VCaP (cell line): ENCODE results near the gene KIF7.

ENCODE experiments used
- H3K27ac ChIP-seq: fragments of 450-650 bp; 2 replicates; pipeline ENCODE4 v1.5.1; 2017
- CTCF ChIP-seq: fragments of 450-650 bp; conservative IDR thresholded peaks from 2 replicates; pipeline ENCODE4 v1.5.1; 2017; ENCODE audit warnings: mild to moderate bottlenecking, moderate library complexity

Gene KIF7

DNA sequence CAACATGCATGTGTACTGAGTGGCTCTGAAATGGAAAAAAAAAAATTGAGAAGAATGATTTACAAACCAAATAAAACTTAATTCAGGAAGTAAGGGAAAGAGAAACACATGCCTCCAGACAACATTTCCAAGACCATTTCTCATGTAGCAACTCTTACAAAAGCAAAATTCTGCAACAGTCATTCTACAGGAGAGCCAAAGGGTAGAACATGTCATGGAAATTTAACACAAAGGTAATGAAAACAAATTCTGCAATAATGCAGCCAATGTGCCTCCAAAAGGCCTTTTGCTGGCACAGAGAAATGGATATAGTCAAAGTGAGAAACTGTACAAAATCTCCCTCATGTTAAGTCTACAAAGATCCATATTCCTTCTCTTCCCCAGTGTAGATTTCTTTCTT lies 31.3 kb upstream of the KIF7 start:
- peak overlapping the region; percentile 82 for H3K27ac ChIP-seq
- no peak for TF ChIP-seq CTCF

DNA sequence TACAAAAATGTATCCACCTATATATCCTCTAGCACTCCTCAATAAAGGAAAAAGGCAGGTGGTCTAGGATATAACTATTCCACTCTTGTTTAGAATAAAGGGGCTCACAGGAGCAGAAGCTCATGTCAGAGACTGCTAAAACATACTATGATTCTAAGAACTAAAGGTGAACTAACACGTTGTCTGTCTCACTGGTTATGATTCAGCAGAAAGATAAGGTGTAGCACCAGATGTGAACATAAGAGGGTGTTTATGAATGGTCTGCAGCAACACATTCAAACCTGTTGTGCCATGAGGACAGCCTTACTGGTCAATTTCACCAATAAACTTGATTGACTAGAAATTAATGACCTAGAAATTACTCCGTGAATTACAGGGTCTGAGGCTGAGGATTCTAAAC lies 30.7 kb upstream of the KIF7 start:
- H3K27ac ChIP-seq: peak overlapping the region; percentile 82; the same call in 1 of the 2 replicates
- TF ChIP-seq CTCF: no peak

DNA sequence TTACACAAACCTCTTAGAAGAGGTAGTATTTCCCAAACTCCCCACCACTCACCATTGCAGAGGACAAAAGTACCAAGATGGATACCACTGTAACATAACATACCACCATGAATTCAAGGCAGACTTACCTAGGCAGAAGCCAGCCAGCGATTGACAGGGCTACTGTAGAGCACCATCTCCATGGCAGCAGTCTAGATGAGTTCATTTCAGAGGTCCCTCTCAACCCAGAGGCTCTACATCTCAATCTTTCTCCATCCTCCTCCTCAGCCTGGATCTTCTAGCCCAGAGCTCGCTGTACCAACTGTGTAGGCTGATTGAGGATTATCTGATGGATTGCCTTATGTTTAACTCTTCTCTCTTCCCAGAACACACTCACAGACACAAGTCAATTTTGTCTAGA lies 25.9 kb upstream of the KIF7 start:
- H3K27ac ChIP-seq: peak overlapping the region; percentile 73
- TF ChIP-seq CTCF: no peak

- peak overlapping the region; percentile 73 for H3K27ac ChIP-seq
- TF ChIP-seq CTCF: no peak
Observed at GRCh38 chr15:89680282-89680873, 25.1 kb upstream of the KIF7 start.

GRCh38 chr15:89679212-89679611 lies 23.9 kb upstream of the KIF7 start, which contains the start of gene PLIN1:
TSS of gene PLIN1 (minus strand) at chr15:89679367. CDS start at chr15:89677489, 1,878 bp downstream.
- H3K27ac ChIP-seq: peak within 1 kb of the TSS; percentile 73
- TF ChIP-seq CTCF: no peak

DNA sequence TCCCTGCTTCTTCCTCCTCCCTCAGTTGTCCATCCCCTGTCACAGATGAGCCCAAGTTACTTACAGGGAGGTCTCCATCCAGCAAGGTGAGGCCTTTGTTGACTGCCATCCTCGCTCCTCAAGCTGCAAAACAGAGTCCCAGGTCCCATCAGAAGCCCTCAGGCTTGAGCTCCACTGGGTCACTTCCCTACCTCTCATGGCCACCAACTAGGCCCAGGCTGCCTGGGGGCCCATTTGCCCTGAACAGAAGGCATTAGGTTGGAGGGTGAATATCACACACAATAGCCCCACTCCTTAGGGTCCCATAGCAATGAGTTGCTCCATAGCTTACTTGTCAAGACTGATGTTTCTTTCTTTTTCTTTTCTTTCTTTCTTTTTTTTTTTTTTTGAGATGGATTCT lies 22.1 kb upstream of the KIF7 start:
- TF ChIP-seq CTCF: no peak
- no peak overlapping the region for H3K27ac ChIP-seq

DNA sequence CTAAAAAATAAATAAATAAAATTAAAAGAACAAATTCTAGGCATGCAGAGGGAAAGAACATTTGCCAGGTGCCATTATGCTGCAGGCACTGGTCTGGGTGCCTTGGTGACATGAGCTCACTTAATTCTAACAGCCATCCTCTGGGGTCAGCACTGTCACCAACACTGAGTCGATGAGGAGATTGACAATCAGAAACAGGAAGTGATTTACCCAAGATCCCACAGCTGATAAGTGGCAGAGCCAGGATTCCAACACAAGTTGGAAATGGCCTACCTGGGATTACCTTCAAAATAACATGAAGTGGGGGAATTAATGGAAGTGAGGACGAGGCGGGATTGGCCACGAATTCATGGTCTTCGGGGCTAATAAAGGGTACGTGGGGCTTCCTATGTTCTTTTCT lies 20.3 kb upstream of the KIF7 start:
- TF ChIP-seq CTCF: no peak
- no peak overlapping the region for H3K27ac ChIP-seq
